Brain microvascular endothelial cell (primary cell): Measurements from ENCODE around the gene MTO1.

Experiments used
- DNase-seq: peaks from one replicate; pipeline ENCODE4 v3.0.0-alpha.2; 2020
- H3K27ac ChIP-seq: fragments of 250-450 bp; sonication (Bioruptor Pico); 2 replicates; pipeline ENCODE4 v1.5.1; 2020; ENCODE audit warnings: mild to moderate bottlenecking, moderate library complexity
- H3K27me3 ChIP-seq: fragments of 250-450 bp; sonication (Bioruptor Pico); replicated peaks from 2 replicates; pipeline ENCODE4 v1.5.1; 2020; ENCODE audit warnings: mild to moderate bottlenecking
- H3K36me3 ChIP-seq: fragments of 250-450 bp; sonication (Bioruptor Pico); replicated peaks from 2 replicates; pipeline ENCODE4 v1.5.1; 2020; ENCODE audit warnings: mild to moderate bottlenecking
- H3K4me3 ChIP-seq: 2 replicates; pipeline ENCODE4 v1.5.1; 2011; ENCODE audit warnings: low read depth, mild to moderate bottlenecking, control low read depth, low read length, moderate library complexity
- in situ Hi-C: cut with HindIII; loops from 2 replicates; pipeline ENCODE4 v1.10.0; 2017; ENCODE audit warnings: low sequenced_read_pairs, low pct_ligation_motif_present
- TF ChIP-seq, protein P1 (sequence below): IDR thresholded peaks from 2 replicates; pipeline ENCODE4 v1.5.1; 2011; ENCODE audit warnings: low read depth, mild to moderate bottlenecking, moderate library complexity, low read length, control low read depth, inconsistent platforms; ENCODE audit errors: missing control alignments

The MTO1 gene

GRCh38 chr6:73471686-73472290, 10.3 kb downstream of the MTO1 start:
- DNase-seq = no peak

GRCh38 chr6:73476723-73477122, 15.2 kb downstream of the MTO1 start:
- in situ Hi-C loops = no loop called here
- no peaks in the 10 kb centered on the region for H3K27me3 ChIP-seq
- no peak for DNase-seq
- H3K4me3 ChIP-seq = no peak overlapping the region
- TF ChIP-seq, protein P1, sequence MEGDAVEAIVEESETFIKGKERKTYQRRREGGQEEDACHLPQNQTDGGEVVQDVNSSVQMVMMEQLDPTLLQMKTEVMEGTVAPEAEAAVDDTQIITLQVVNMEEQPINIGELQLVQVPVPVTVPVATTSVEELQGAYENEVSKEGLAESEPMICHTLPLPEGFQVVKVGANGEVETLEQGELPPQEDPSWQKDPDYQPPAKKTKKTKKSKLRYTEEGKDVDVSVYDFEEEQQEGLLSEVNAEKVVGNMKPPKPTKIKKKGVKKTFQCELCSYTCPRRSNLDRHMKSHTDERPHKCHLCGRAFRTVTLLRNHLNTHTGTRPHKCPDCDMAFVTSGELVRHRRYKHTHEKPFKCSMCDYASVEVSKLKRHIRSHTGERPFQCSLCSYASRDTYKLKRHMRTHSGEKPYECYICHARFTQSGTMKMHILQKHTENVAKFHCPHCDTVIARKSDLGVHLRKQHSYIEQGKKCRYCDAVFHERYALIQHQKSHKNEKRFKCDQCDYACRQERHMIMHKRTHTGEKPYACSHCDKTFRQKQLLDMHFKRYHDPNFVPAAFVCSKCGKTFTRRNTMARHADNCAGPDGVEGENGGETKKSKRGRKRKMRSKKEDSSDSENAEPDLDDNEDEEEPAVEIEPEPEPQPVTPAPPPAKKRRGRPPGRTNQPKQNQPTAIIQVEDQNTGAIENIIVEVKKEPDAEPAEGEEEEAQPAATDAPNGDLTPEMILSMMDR = no peak
- H3K27ac ChIP-seq = no peak overlapping the region
- H3K36me3 ChIP-seq = peaks cover 42% of the 10 kb centered on the region

More at GRCh38 chr6:73471686-73472290, 10.3 kb downstream of the MTO1 start:
- Histone ChIP-seq H3K36me3 (peaks cover 58% of the 10 kb centered on the region), H3K4me3 (no peak overlapping the region), H3K27ac (no peak overlapping the region), H3K27me3 (no peaks in the 10 kb centered on the region)
- in situ Hi-C loops = no loop called here
- TF ChIP-seq, protein P1 = no peak

DNA sequence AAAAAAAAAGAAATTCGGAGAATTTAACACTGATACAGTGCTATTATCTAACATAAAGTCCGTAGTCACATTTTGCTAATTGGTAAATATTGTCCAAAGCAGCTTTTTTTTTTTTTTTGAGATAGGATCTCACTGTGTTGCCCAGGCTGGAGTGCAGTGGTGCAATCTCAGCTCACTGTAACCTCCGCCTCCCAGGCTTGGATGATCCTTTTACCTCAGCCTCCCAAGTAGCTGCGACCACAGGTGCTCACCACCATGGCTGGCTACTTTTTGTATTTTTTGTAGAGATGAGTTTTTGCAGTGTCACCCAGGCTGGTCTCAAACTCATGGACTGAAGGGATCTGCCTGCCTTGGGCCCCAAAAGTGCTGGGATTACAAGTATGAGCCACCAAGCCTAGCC, 15.9 kb downstream of the MTO1 start:
- in situ Hi-C loops = no loop called here
- TF ChIP-seq, protein P1 = no peak
- peaks cover 47% of the 10 kb centered on the region for H3K36me3 ChIP-seq
- H3K27ac ChIP-seq = no peak overlapping the region
- H3K27me3 ChIP-seq = no peaks in the 10 kb centered on the region
- DNase-seq = no peak
- no peak overlapping the region for H3K4me3 ChIP-seq

GRCh38 chr6:73481969-73482368, 20.4 kb downstream of the MTO1 start:
- Histone ChIP-seq H3K36me3 (peaks cover 41% of the 10 kb centered on the region), H3K27ac (no peak overlapping the region), H3K4me3 (no peak overlapping the region), H3K27me3 (no peaks in the 10 kb centered on the region)
- DNase-seq = no peak
- in situ Hi-C loops = no loop called here
- TF ChIP-seq, protein P1 = no peak

GRCh38 chr6:73484438-73484837, 22.9 kb downstream of the MTO1 start:
- in situ Hi-C loops = no loop called here
- Histone ChIP-seq H3K27ac (no peak overlapping the region), H3K36me3 (peaks cover 54% of the 10 kb centered on the region), H3K4me3 (no peak overlapping the region), H3K27me3 (no peaks in the 10 kb centered on the region)
- TF ChIP-seq, protein P1 = no peak
- DNase-seq = no peak

GRCh38 chr6:73487473-73487872, 25.9 kb downstream of the MTO1 start:
- Histone ChIP-seq H3K4me3 (no peak overlapping the region), H3K36me3 (peaks cover 37% of the 10 kb centered on the region), H3K27me3 (no peaks in the 10 kb centered on the region), H3K27ac (no peak overlapping the region)
- no peak for DNase-seq
- in situ Hi-C loops = no loop called here
- TF ChIP-seq, protein P1 = no peak
